ENCODE data around the gene GSTT4.
"Not testable (repeated sequence)": the region's sequence is repeated elsewhere in the genome, so short reads cannot be mapped to it uniquely, and the experiment has no call there.

GSTT4 gene

GRCh38 chr22:23970816-23971486, 34.3 kb downstream of the GSTT4 start:
- Histone ChIP-seq H2AFZ (ENCODE audit: low read depth, low read length) (no peak overlapping the region), H3K4me1 (ENCODE audit: low read length) (no peaks in the 10 kb centered on the region), H3K9me3 (ENCODE audit: insufficient read depth, low read length) (no peaks in the 10 kb centered on the region), H3K79me2 (ENCODE audit: low read length) (peaks cover 28% of the 10 kb centered on the region), H3K4me2 (ENCODE audit: low read length) (no peak overlapping the region), H3K27ac (ENCODE audit: low read length) (no peak overlapping the region), H3K9ac (ENCODE audit: low read length) (no peak overlapping the region), H3K36me3 (replicated peaks; ENCODE audit: low read depth, low read length) (peaks cover 30% of the 10 kb centered on the region), H4K20me1 (ENCODE audit: insufficient read depth, low read length) (peaks cover 7% of the 10 kb centered on the region; the same call in 1 of the 2 replicates), H3K27me3 (ENCODE audit: low read depth, low read length) (no peaks in the 10 kb centered on the region), H3K4me3 (ENCODE audit: low read length) (no peak overlapping the region)
- TF ChIP-seq EZH2phosphoT487 (IDR thresholded peaks at IDR 0.05; ENCODE audit: low read depth) = no peak
- TF ChIP-seq, protein P1, sequence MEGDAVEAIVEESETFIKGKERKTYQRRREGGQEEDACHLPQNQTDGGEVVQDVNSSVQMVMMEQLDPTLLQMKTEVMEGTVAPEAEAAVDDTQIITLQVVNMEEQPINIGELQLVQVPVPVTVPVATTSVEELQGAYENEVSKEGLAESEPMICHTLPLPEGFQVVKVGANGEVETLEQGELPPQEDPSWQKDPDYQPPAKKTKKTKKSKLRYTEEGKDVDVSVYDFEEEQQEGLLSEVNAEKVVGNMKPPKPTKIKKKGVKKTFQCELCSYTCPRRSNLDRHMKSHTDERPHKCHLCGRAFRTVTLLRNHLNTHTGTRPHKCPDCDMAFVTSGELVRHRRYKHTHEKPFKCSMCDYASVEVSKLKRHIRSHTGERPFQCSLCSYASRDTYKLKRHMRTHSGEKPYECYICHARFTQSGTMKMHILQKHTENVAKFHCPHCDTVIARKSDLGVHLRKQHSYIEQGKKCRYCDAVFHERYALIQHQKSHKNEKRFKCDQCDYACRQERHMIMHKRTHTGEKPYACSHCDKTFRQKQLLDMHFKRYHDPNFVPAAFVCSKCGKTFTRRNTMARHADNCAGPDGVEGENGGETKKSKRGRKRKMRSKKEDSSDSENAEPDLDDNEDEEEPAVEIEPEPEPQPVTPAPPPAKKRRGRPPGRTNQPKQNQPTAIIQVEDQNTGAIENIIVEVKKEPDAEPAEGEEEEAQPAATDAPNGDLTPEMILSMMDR (IDR thresholded peaks at IDR 0.05; ENCODE audit: low read depth, low read length) = no peak

DNA sequence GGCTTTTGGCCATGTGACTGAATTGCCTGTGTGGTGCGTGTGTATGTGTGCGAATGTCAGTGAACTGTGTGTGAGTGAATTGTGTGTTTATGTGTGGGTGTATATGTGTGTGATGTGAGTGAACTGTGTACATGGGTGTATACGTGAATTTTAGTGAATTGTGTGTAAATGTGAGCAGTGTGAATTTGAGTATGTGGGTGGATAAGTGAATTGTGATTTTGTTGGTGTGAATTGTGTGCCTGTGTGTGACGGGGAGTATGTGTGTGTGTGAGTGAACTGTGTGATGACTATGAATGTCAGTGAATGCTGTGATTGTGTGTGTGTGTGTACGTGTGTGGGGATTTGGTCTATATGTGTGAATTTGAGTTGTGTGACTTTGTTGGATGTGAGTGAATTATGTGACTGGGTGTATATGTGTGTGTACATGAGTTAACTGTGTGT, 35.0 kb downstream of the GSTT4 start:
- Histone ChIP-seq H3K9me3 (ENCODE audit: insufficient read depth, low read length) (no peaks in the 10 kb centered on the region), H2AFZ (ENCODE audit: low read depth, low read length) (no peak overlapping the region), H3K4me1 (ENCODE audit: low read length) (no peaks in the 10 kb centered on the region), H3K9ac (ENCODE audit: low read length) (no peak overlapping the region), H3K36me3 (replicated peaks; ENCODE audit: low read depth, low read length) (peaks cover 30% of the 10 kb centered on the region), H4K20me1 (ENCODE audit: insufficient read depth, low read length) (peaks cover 7% of the 10 kb centered on the region; the same call in 1 of the 2 replicates), H3K79me2 (ENCODE audit: low read length) (peaks cover 28% of the 10 kb centered on the region), H3K27me3 (ENCODE audit: low read depth, low read length) (no peaks in the 10 kb centered on the region), H3K27ac (ENCODE audit: low read length) (no peak overlapping the region), H3K4me2 (ENCODE audit: low read length) (no peak overlapping the region), H3K4me3 (ENCODE audit: low read length) (no peak overlapping the region)
- TF ChIP-seq, protein P1 (IDR thresholded peaks at IDR 0.05; ENCODE audit: low read depth, low read length) = no peak
- no peak for TF ChIP-seq EZH2phosphoT487 (IDR thresholded peaks at IDR 0.05; ENCODE audit: low read depth)

DNA sequence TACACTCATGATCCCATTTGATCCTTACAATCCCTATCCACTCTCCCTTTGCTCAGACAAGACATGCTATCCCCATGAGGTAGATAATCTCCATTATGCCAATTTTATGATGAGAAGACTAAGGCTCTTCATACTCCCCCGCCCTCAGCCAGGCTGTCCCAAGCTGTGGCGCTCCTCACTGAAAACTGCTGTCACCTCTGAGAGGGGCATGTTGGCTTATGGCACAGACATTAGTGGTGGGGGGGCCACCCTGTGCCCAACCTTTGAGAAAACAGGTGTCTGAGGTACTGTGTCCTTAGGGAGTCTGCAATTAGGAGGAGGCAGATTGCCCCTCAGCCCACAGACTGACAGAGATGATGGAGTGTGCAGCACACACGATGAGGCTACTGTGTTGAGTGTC, 36.2 kb downstream of the GSTT4 start:
- no peak overlapping the region for H3K4me2 ChIP-seq (ENCODE audit: low read length)
- peaks cover 28% of the 10 kb centered on the region for H3K79me2 ChIP-seq (ENCODE audit: low read length)
- H3K27me3 ChIP-seq (ENCODE audit: low read depth, low read length) = no peaks in the 10 kb centered on the region
- no peak overlapping the region for H2AFZ ChIP-seq (ENCODE audit: low read depth, low read length)
- H3K4me1 ChIP-seq (ENCODE audit: low read length) = no peaks in the 10 kb centered on the region
- H3K36me3 ChIP-seq (replicated peaks; ENCODE audit: low read depth, low read length) = peaks cover 30% of the 10 kb centered on the region
- H3K4me3 ChIP-seq (ENCODE audit: low read length) = no peak overlapping the region
- H3K9me3 ChIP-seq (ENCODE audit: insufficient read depth, low read length) = no peaks in the 10 kb centered on the region
- TF ChIP-seq, protein P1 (IDR thresholded peaks at IDR 0.05; ENCODE audit: low read depth, low read length) = no peak
- no peak for TF ChIP-seq EZH2phosphoT487 (IDR thresholded peaks at IDR 0.05; ENCODE audit: low read depth)
- peaks cover 7% of the 10 kb centered on the region; the same call in 1 of the 2 replicates for H4K20me1 ChIP-seq (ENCODE audit: insufficient read depth, low read length)
- H3K27ac ChIP-seq (ENCODE audit: low read length) = no peak overlapping the region
- no peak overlapping the region for H3K9ac ChIP-seq (ENCODE audit: low read length)

DNA sequence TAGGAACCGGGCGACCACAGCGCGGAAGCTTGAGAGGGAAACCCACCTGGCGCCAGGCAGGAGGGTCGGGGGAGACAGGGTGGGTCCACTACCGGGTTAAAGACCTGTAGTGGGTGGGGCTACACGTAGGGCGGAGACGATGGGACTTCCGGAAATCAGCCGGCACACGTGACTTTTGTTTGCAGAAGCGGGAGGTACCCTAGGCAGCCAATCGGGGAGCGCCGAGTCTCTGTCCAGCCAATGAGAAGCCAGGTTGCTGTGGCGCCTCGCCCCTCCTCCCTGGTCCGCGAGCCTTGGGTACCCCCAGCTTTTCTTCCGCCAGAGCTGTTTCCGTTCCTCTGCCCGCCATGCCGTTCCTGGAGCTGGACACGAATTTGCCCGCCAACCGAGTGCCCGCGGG, 38.7 kb downstream of the GSTT4 start, which contains the start of gene DDTL:
DDTL (plus strand) TSS at position 321 of the 400 bp plus-strand sequence; CDS start at position 348, 27 bp downstream.
- Histone ChIP-seq H3K79me2 (ENCODE audit: low read length) (peaks cover 23% of the 10 kb centered on the region), H3K36me3 (replicated peaks; ENCODE audit: low read depth, low read length) (peaks cover 26% of the 10 kb centered on the region)
- not testable (repeated sequence) for H3K27me3 ChIP-seq (ENCODE audit: low read depth, low read length); H2AFZ ChIP-seq (ENCODE audit: low read depth, low read length); H4K20me1 ChIP-seq (ENCODE audit: insufficient read depth, low read length); H3K9me3 ChIP-seq (ENCODE audit: insufficient read depth, low read length); H3K27ac ChIP-seq (ENCODE audit: low read length); H3K4me2 ChIP-seq (ENCODE audit: low read length); H3K9ac ChIP-seq (ENCODE audit: low read length); H3K4me1 ChIP-seq (ENCODE audit: low read length); H3K4me3 ChIP-seq (ENCODE audit: low read length)

GRCh38 chr22:23966094-23966493, 39.2 kb downstream of the GSTT4 start:
- not testable (repeated sequence) for H3K4me2 ChIP-seq (ENCODE audit: low read length); H3K4me3 ChIP-seq (ENCODE audit: low read length); H3K27ac ChIP-seq (ENCODE audit: low read length); H2AFZ ChIP-seq (ENCODE audit: low read depth, low read length); H4K20me1 ChIP-seq (ENCODE audit: insufficient read depth, low read length); H3K9ac ChIP-seq (ENCODE audit: low read length); H3K9me3 ChIP-seq (ENCODE audit: insufficient read depth, low read length); H3K4me1 ChIP-seq (ENCODE audit: low read length); H3K27me3 ChIP-seq (ENCODE audit: low read depth, low read length)
- peaks cover 21% of the 10 kb centered on the region for H3K36me3 ChIP-seq (replicated peaks; ENCODE audit: low read depth, low read length)
- H3K79me2 ChIP-seq (ENCODE audit: low read length) = peaks cover 18% of the 10 kb centered on the region

DNA sequence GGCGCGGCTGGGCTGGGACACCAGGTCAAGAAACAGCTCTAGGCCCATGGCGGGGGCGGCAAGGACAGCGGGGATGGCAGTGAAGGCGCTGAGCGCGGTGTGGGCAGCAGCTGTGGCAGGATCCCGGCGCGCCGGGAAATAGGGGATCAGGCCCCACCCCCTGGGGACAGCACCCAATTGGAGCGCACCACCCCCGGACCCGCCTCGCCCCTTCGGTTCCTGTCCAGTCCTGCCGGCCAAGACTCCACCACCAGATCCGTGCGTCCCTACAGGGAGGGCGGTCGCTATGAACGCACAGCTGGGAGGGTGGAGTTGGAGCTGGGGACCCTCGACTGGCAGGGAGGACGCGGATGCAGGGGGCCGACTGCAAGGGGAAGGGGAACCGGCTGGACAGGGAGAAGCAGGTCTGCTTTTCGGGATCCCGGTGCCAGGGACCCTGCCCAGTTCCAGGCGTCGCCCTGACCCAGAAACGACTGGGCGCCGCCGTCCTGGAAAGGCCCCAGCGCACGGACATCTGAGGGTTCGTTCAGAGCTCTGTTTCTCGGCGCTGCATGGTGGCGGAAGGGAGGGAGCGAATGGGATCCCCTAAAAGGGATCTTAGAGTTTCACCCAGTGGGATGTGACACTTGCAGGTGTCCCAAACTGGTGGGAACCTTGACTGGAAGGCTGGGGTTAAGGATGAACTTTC, 44.0 kb downstream of the GSTT4 start, which contains the start of gene GSTT2B:
GSTT2B (minus strand) TSS at position 112 of the 688 bp plus-strand sequence; CDS start at position 48, 64 bp downstream.
- H3K4me1 ChIP-seq (ENCODE audit: low read length); H3K36me3 ChIP-seq (replicated peaks; ENCODE audit: low read depth, low read length); H3K9ac ChIP-seq (ENCODE audit: low read length); H3K9me3 ChIP-seq (ENCODE audit: insufficient read depth, low read length); H2AFZ ChIP-seq (ENCODE audit: low read depth, low read length); H3K79me2 ChIP-seq (ENCODE audit: low read length); H4K20me1 ChIP-seq (ENCODE audit: insufficient read depth, low read length); H3K4me3 ChIP-seq (ENCODE audit: low read length); H3K27me3 ChIP-seq (ENCODE audit: low read depth, low read length); H3K4me2 ChIP-seq (ENCODE audit: low read length); H3K27ac ChIP-seq (ENCODE audit: low read length): not testable (repeated sequence)

All from OCI-LY3 (cell line).